Uterus (tissue), 4 donors: ENCODE data around the gene TEKT2. TPM values are rescaled to one million over a fixed set of nuclear protein-coding genes. Genes with fewer than 3 reads are reported as not detected.

ENCODE experiments used
- DNase-seq, 2 donors: peaks; one replicate each; pipeline ENCODE4 v3.0.0-alpha.2; 2019 to 2020
- H3K27ac ChIP-seq, 2 donors: fragments of 200-600 bp; sonication (generic); 1 replicate in 1 of 2; 2 replicates in 1 of 2; pipeline ENCODE4 v1.5.1; 2016 to 2018
- H3K27me3 ChIP-seq, 2 donors: fragments of 200-600 bp; sonication (generic); one replicate each; pipeline ENCODE4 v1.5.1; 2018 to 2019; ENCODE audit warnings: control low read depth in 1 of 2
- H3K36me3 ChIP-seq, 2 donors: fragments of 200-600 bp; sonication (generic); one replicate each; pipeline ENCODE4 v1.5.1; 2019; ENCODE audit warnings: control low read depth in 1 of 2
- H3K4me1 ChIP-seq, 2 donors: fragments of 200-600 bp; sonication (generic); one replicate each; pipeline ENCODE4 v1.5.1; 2018 to 2019; ENCODE audit warnings: control low read depth in 1 of 2
- H3K4me3 ChIP-seq, 2 donors: fragments of 200-600 bp; sonication (generic); 1 replicate in 1 of 2; 2 replicates in 1 of 2; pipeline ENCODE4 v1.5.1; 2018 to 2019; ENCODE audit warnings: mild to moderate bottlenecking in 1 of 2
- H3K9me3 ChIP-seq, 2 donors: fragments of 200-600 bp; sonication (generic); one replicate each; pipeline ENCODE4 v1.5.1; 2019; ENCODE audit warnings: control low read depth in 1 of 2
- CTCF ChIP-seq, 4 experiments: fragments of 200-600 bp in 2 of 4; fragments of 450-650 bp in 2 of 4; sonication (generic) in 2 of 4; IDR thresholded peaks; one replicate each; pipeline ENCODE4 v1.5.1; 2016 to 2019; ENCODE audit warnings: antibody characterized with exemption in 4 of 4, mild to moderate bottlenecking in 2 of 4, moderate library complexity in 1 of 4
- POLR2A ChIP-seq, 2 donors: fragments of 450-650 bp; IDR thresholded peaks; one replicate each; pipeline ENCODE4 v1.6.1; 2016; ENCODE audit warnings: antibody characterized with exemption in 2 of 2, mild to moderate bottlenecking in 1 of 2, moderate library complexity in 1 of 2
- intact Hi-C: fragments of 100-400 bp; cut with DNase I; formaldehyde crosslinking; loops from one replicate; pipeline ENCODE4 v1.15.1; 2023; ENCODE audit warnings: low total_unique reads
- total RNA-seq, 4 donors: library from RNA; depleted of rRNA in 3 of 4; stranded (reverse); fragments of >200 nt in 3 of 4; gene quantifications; one replicate each; pipeline versions ENCODE4 v1.1.0 to v1.2.4, GENCODE V29; 2014 to 2023
- donor health status: DM: yes; HTN: yes; CAD: no.

The TEKT2 gene
- total RNA-seq, 4 donors from 2014 or later = 0.77 to 7.5 (median 1.2) TPM; not detected in 1

- Histone ChIP-seq H3K27ac (peak overlapping the region; percentile 47 to 53), H3K27me3 (no peaks in the 10 kb centered on the region), H3K36me3 (no peaks in the 10 kb centered on the region), H3K4me1 (no peaks in the 10 kb centered on the region), H3K9me3 (no peaks in the 10 kb centered on the region), H3K4me3 (no peak overlapping the region)
- no peak for DNase-seq
- TF ChIP-seq POLR2A (IDR thresholded peaks at IDR 0.05) (no peak), CTCF (IDR thresholded peaks at IDR 0.05) (no peak)
- intact Hi-C loops = no loop called here
Measured at GRCh38 chr1:36137226-36137625, 53.3 kb downstream of the TEKT2 start.

GRCh38 chr1:36137776-36138175 is 53.9 kb downstream of the TEKT2 start:
- Histone ChIP-seq H3K36me3 (no peaks in the 10 kb centered on the region), H3K27ac (no peak overlapping the region), H3K27me3 (no peaks in the 10 kb centered on the region), H3K4me3 (no peak overlapping the region), H3K9me3 (no peaks in the 10 kb centered on the region), H3K4me1 (no peaks in the 10 kb centered on the region)
- no peak for DNase-seq
- TF ChIP-seq POLR2A (IDR thresholded peaks at IDR 0.05) (no peak), CTCF (IDR thresholded peaks at IDR 0.05) (no peak)
- intact Hi-C loops = no loop called here

Other genes with a start within 250 kb of the TEKT2 start
- gene AGO1, start 200.9 kb upstream of the TEKT2 start, total RNA-seq = 10 to 100 TPM in 2 of 4 donors, 1 to 10 TPM in 2; 4.1 to 32.8 (median 12.0) TPM
- 10 to 100 TPM; 21.2 to 47.8 (median 36.0) TPM for gene AGO3, start 153.0 kb upstream of the TEKT2 start, total RNA-seq
- gene ADPRS, start 4.8 kb downstream of the TEKT2 start, total RNA-seq = 10 to 100 TPM in 3 of 4 donors, 1 to 10 TPM in 1; 9.2 to 23.7 (median 17.2) TPM
- 10 to 100 TPM in 1 of 4 donors, 1 to 10 TPM in 3; 1.2 to 16.6 (median 5.8) TPM for gene COL8A2, start 41.1 kb downstream of the TEKT2 start, total RNA-seq
- 10 to 100 TPM; 10.6 to 70.6 (median 38.1) TPM for gene TRAPPC3, start 65.4 kb downstream of the TEKT2 start, total RNA-seq
- 100 to 1,000 TPM in 1 of 4 donors, 10 to 100 TPM in 3; 53.5 to 115 (median 77.3) TPM for gene MAP7D1, start 72.1 kb downstream of the TEKT2 start, total RNA-seq
- 10 to 100 TPM; 21.3 to 99.1 (median 67.5) TPM for gene THRAP3, start 140.3 kb downstream of the TEKT2 start, total RNA-seq
- gene SH3D21, start 222.3 kb downstream of the TEKT2 start, total RNA-seq = 10 to 100 TPM in 2 of 4 donors, not detected in 2; 11.3 to 11.8 TPM
- 100 to 1,000 TPM in 1 of 4 donors, 10 to 100 TPM in 3; 20.9 to 122 (median 62.4) TPM for gene EVA1B, start 239.6 kb downstream of the TEKT2 start, total RNA-seq